ENCODE results near the gene SPATS2.

SPATS2 gene

GRCh38 chr12:49359671-49360070, 7.6 kb upstream of the SPATS2 start:
- TF ChIP-seq CTCF (IDR thresholded peaks at IDR 0.05; ENCODE audit: insufficient read depth, low read length, missing control alignments) = no peak
- CTCF ChIA-PET = interaction anchor here (0.8 to 26.7 kb wide), 20 partner anchors 8 to 228 kb away, joined by 3 to 1125 read pairs (median 25); partner anchors contain the start of genes C1QL4, DNAJC22, PRPH and SPATS2
- no peak overlapping the region for H3K4me3 ChIP-seq (ENCODE audit: low read depth, low read length)
- POLR2A ChIA-PET = no interaction called here
- no peak for DNase-seq (ENCODE audit: low read depth, low spot score)

GRCh38 chr12:49362077-49362476, 5.2 kb upstream of the SPATS2 start:
- CTCF ChIA-PET = interaction anchor here (1.2 to 26.7 kb wide), 7 partner anchors 10 to 219 kb away, joined by 4 to 1125 read pairs (median 19); partner anchors contain the start of gene DNAJC22
- no peak overlapping the region for H3K4me3 ChIP-seq (ENCODE audit: low read depth, low read length)
- TF ChIP-seq CTCF (IDR thresholded peaks at IDR 0.05; ENCODE audit: insufficient read depth, low read length, missing control alignments) = no peak
- no peak for DNase-seq (ENCODE audit: low read depth, low spot score)
- POLR2A ChIA-PET = no interaction called here

- H3K4me3 ChIP-seq (ENCODE audit: low read depth, low read length) = no peak overlapping the region
- no peak for TF ChIP-seq CTCF (IDR thresholded peaks at IDR 0.05; ENCODE audit: insufficient read depth, low read length, missing control alignments)
- ChIA-PET CTCF (interaction anchor here (1.0 to 26.7 kb wide), 7 partner anchors 8 to 216 kb away, joined by 3 to 1125 read pairs (median 8); partner anchors contain the start of gene DNAJC22), POLR2A (no interaction called here)
- DNase-seq (ENCODE audit: low read depth, low spot score) = no peak
Measured at GRCh38 chr12:49364989-49365388, 2.3 kb upstream of the SPATS2 start.

GRCh38 chr12:49365542-49365941, 1.7 kb upstream of the SPATS2 start:
- CTCF ChIA-PET = interaction anchor here (1.0 to 26.7 kb wide), 9 partner anchors 8 to 215 kb away, joined by 3 to 1125 read pairs (median 7); partner anchors contain the start of gene DNAJC22
- no peak overlapping the region for H3K4me3 ChIP-seq (ENCODE audit: low read depth, low read length)
- no peak for TF ChIP-seq CTCF (IDR thresholded peaks at IDR 0.05; ENCODE audit: insufficient read depth, low read length, missing control alignments)
- DNase-seq (ENCODE audit: low read depth, low spot score) = no peak
- POLR2A ChIA-PET = interaction anchor here (0.6 to 0.7 kb wide), 2 partner anchors 125 to 143 kb away, joined by 3 read pairs; no protein-coding TSS in a partner anchor

- POLR2A ChIA-PET = interaction anchor here (0.7 to 1.5 kb wide), 6 partner anchors 8 to 162 kb away, joined by 3 to 16 read pairs (median 4); no protein-coding TSS in a partner anchor
- no peak for DNase-seq (ENCODE audit: low read depth, low spot score)
- no peak for TF ChIP-seq CTCF (IDR thresholded peaks at IDR 0.05; ENCODE audit: insufficient read depth, low read length, missing control alignments)
- peak overlapping the region; percentile 87 for H3K4me3 ChIP-seq (ENCODE audit: low read depth, low read length)
- CTCF ChIA-PET = interaction anchor here (0.9 to 26.7 kb wide), 15 partner anchors 9 to 215 kb away, joined by 3 to 1125 read pairs (median 5); partner anchors contain the start of genes C1QL4 and DNAJC22
Measured at GRCh38 chr12:49366096-49366651, 1.1 kb upstream of the SPATS2 start.

- DNase-seq (ENCODE audit: low read depth, low spot score) = peak; percentile 33
- POLR2A ChIA-PET = interaction anchor here (0.6 to 2.2 kb wide), 14 partner anchors 8 to 263 kb away, joined by 3 to 16 read pairs (median 4); partner anchors contain the start of gene PRPF40B
- CTCF ChIA-PET = interaction anchor here (0.9 to 26.7 kb wide), 15 partner anchors 10 to 214 kb away, joined by 3 to 1125 read pairs (median 6); partner anchors contain the start of gene C1QL4
Measured at GRCh38 chr12:49366652-49367380, 446 bp upstream of the SPATS2 start.

More at GRCh38 chr12:49366652-49367380, 446 bp upstream of the SPATS2 start:
- peak; percentile 34 for TF ChIP-seq CTCF (IDR thresholded peaks at IDR 0.05; ENCODE audit: insufficient read depth, low read length, missing control alignments)
- H3K4me3 ChIP-seq (ENCODE audit: low read depth, low read length) = peak overlapping the region; percentile 87

Measured in AG04449 (cell line).